ENCODE measurements around the gene TSEN54.
A peak's percentile ranks its signal among the peaks of the same experiment; 100 is the strongest.

Gene TSEN54

DNA sequence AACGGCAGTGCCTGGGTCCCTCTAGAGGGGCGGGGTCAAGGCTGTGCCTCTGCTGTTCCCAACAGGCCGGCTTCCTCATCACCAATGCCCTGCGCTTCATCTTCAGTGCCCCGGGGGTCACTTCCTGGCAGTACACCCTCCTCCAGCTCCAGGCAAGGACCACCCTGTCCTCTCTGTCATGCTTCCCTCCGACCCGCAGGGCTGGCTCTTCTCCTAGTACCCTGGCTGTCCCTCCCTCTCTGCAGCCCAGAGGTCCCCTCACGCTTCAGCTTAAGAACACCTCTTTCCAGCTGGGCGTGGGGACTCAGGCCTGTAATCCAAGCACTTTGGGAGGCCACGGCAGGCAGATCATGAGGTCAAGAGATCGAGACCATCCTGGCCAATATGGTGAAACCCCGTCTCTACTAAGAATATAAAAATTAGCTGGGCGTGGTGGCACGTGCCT is 26.8 kb upstream of the TSEN54 start:
- no peak for DNase-seq

- no peak for DNase-seq
Observed at GRCh38 chr17:75490173-75490743, 26.1 kb upstream of the TSEN54 start.

- no peak for DNase-seq
Observed at GRCh38 chr17:75490953-75491649, 25.2 kb upstream of the TSEN54 start.

DNA sequence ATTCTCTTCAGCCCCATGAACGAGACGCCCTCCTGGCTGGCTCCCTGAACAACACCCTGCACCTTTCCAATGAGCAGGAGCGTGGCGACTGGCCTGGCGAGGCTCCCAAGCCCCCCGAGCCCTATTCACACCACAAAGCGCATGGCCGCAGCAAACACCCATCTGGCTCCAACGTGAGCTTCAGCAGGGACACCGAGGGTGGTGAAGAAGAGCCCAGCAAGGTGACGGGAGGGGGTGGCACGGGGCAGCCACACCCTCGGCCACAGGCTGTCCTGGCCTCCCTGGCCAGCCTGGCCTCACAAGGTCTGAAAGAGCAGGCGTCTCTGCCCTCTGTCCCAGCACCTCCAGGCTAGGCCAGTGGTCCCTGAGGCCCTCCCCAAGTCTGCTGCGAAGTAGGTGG is 24.6 kb upstream of the TSEN54 start:
- DNase-seq: no peak

DNA sequence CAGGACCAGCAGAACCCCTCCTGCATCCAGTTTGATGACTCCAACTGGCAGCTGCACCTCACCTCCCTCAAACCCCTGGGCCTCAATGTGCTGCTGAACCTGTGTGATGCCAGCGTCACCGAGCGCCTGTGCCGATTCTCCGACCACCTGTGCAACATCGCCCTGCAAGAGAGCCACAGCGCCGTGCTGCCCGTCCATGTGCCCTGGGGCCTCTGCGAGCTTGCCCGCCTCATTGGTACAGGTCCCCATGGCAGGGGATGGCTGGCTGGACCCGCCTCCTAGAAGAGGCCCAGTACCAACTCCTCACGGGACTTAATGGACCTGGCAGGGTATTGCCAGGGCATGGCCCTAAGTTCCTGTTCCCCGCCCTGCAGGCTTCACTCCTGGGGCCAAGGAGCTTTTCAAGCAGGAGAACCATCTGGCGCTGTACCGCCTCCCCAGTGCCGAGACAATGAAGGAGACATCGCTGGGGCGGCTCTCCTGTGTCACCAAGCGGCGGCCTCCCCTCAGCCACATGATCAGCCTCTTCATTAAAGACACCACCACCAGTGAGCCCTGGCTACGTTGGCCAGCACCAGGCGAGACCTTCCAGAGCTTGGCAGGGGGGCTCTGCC is 23.7 kb upstream of the TSEN54 start:
- DNase-seq: no peak

GRCh38 chr17:75493476-75494129 is 22.7 kb upstream of the TSEN54 start:
- DNase-seq: no peak

- DNase-seq: no peak
Observed at GRCh38 chr17:75494326-75494877, 21.9 kb upstream of the TSEN54 start.

- no peak for DNase-seq
Observed at GRCh38 chr17:75496005-75496404, 20.3 kb upstream of the TSEN54 start.

DNA sequence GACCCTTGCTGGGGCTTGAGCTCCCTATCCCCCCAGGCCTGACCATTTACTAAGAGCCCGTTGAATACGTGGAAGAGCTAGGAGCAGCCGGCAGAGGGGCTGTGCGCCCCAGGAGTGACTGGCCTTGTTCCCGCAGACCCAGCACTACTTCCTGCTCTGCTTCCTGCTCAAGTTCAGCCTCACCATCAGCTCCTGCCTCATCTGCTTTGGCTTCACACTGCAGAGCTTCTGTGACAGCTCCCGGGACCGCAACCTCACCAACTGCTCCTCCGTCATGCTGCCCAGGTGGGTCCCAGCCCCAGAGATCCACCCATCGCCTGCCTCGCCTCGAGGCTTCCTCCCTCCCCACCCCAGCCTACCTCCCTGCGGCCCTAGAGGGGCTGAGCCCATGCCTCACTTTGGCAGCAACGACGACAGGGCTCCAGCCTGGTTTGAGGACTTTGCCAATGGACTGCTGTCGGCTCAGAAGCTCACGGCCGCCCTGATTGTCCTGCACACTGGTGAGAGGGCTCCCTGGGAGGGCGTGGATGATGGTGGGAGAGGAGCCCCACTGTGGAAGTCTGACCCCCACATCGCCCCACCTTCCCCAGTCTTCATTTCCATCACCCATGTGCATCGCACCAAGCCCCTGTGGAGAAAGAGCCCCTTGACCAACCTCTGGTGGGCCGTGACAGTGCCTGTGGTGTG is 18.1 kb upstream of the TSEN54 start:
- DNase-seq: no peak

DNA sequence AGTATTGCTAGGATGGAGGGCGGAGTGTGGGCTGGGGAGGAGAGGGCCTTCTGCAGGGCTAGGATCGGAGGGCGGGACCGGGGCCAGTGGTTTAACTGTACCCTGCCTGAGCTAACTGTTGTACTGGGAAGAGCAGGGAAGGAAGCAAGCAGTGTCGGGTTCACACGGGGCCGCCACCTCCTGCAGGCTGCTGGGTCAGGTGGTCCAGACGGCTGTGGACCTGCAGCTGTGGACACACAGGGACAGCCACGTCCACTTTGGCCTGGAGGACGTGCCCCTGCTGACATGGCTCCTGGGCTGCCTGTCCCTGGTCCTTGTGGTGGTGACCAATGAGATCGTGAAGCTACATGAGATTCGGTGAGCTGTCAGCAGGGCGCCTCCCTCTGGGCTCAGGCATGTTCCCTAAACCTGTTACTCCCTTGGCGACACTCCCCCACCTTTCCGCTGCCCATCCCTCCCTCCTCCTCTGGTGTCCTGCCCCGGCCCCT is 17.6 kb upstream of the TSEN54 start:
- no peak for DNase-seq

- no peak for DNase-seq
Observed at GRCh38 chr17:75499313-75500022, 16.9 kb upstream of the TSEN54 start.

- DNase-seq: no peak
Observed at GRCh38 chr17:75500419-75501216, 15.7 kb upstream of the TSEN54 start.

DNA sequence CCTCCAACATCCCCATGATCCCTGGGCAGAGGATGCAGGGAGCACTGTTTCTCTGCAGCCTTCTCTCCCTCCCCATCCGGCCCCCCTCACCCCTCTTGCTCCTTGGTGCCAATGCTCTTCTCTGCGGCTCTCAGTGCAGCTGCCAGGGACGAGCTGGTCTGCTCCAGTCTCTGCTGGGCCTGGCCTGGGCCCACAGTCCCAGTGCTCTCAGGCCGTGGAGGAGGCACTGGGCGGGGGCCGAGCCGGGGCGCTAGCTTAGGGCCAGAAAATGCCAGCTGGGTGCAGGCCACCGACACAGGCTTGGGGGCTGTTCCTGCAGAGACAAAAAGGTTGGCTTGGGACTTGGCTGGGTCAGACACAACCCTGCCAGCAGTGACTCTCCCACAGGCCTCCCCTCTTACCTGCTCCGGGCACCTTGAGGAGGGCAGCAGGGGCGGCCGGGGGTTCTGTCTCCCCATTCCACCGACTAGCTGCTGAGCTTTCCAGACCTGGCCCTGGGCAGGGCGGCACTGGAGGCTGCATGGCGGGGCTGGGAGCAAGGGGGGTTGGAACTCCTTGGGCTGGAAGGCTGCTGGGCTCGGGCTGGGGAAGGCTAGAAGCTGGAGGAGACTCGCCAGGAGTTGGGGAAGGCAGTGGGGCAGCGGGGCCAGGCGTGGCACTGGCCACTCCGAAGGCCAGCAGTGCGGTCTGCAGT is 14.8 kb upstream of the TSEN54 start:
- DNase-seq: no peak

- no peak for DNase-seq
Observed at GRCh38 chr17:75502072-75502720, 14.1 kb upstream of the TSEN54 start.

DNA sequence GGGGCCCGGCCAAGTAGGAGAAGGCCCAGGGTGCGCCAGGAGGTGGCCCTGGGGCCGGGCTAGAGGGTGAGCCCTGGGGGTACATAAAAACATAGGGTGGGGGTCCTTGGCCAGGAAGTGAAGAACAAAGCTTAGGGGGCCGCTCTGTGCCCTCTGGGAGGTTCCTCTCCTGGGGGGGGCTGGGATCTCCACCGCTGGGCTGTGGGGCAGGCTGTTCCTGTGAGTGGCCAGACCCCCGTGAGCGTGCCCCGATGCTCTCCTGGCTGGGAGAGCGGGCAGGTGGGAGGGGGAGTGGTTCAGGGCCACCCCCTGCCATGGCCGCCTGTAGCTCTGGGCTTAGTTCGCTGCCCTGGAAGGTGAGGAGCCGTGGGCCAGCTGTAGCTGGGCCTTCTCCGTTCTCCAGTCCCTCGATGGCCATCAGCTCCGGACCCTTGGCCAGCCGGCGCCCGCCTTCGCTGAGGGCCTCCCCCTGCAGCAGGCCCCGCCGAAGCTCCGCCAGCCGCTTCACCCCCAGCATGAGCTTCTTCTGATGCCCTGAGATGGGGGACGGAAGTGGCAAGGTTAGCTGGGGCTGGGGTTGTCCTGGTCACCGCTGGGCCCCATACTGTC is 13.5 kb upstream of the TSEN54 start:
- DNase-seq: no peak

GRCh38 chr17:75503337-75503950 is 12.9 kb upstream of the TSEN54 start:
- no peak for DNase-seq

GRCh38 chr17:75503976-75504346 is 12.4 kb upstream of the TSEN54 start:
- DNase-seq: no peak

DNA sequence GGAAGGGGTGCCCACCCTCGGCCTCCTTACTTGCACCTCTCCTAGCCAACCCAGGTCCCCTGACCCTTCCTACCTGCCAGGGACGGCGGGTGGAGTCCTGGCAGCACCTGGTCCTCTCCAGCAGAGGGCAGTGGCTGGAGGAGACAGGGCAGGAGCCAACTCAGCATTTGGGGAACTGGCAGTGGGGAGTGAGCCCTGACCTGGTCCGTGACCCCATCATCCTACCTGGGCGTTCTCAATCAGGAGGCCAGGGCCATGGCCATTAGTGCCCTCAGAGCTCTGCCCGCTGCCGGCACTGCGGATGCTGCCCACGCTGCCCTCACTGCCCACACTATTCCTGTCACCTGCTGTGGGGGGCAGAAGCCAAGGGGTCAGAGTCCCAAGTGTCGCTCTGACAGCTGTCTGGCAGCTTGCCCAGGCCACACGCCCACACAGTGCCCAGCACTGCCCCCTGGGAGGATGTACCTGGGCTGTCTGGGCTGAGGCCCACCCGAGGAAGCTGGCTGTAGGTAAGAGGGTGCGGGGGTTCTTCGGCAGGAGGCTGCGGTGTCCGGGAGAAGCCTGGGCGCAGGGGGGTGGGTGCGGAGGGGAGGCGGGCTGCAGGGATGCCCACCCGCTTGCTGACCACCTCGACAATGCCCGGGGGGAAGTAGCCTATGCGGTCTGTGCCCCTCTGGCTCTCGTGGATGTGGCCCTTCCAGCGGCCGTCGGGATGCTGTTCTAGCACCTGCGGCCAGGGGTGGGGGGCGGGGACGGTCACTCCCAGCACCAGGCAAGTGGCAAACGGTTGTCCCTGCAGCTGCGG is 11.8 kb upstream of the TSEN54 start:
- DNase-seq: peak in 1 of 2 experiments; percentile 16

DNA sequence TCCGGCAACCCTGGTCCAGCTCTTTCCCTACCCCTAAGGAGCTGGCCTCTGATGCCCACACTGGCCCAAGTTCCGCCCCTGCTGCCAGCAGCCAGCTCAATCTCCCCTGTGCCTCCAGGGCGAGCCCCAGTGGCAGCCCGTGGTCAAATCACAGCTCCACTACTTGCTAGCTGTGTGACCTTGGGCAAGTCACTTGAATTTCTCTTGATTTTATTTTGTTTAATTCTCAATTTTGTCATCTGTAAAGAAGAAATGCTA is 11.2 kb upstream of the TSEN54 start:
- DNase-seq: no peak
